HG02763 (cell line): ENCODE data around the gene VPS29.
A peak's percentile ranks its signal among the peaks of the same experiment; 100 is the strongest.

Experiments
- ATAC-seq: cut with Tn5 transposase; IDR thresholded peaks from one replicate; pipeline ENCODE4 v1.9.1; 2021; ENCODE audit warnings: mild to moderate bottlenecking, moderate library complexity; ENCODE audit not compliant: unreplicated experiment

Gene VPS29

GRCh38 chr12:110451263-110451662 is 50.6 kb downstream of the VPS29 start:
- no peak for ATAC-seq

GRCh38 chr12:110449799-110450497 is 52.0 kb downstream of the VPS29 start, which contains the start of gene ARPC3:
ARPC3 (minus strand) TSS chr12:110450337; CDS start chr12:110450260, 77 bp downstream.
- ATAC-seq, result peak; percentile 93

GRCh38 chr12:110444455-110444854 is 57.5 kb downstream of the VPS29 start:
- no peak for ATAC-seq
